ENCODE data around the gene CNTNAP5.

GRCh38 chr2:124159166-124159565, 134.1 kb downstream of the CNTNAP5 start:
- TF ChIP-seq CTCF (IDR thresholded peaks at IDR 0.05) = no peak
- no peak for TF ChIP-seq POLR2AphosphoS5 (IDR thresholded peaks at IDR 0.05; ENCODE audit: low read depth, low read length)
- TF ChIP-seq REST (IDR thresholded peaks at IDR 0.05; ENCODE audit: insufficient read depth in 1 of 2, low read depth in 2 of 2, low read length in 1 of 2) = no peak
- TF ChIP-seq SIN3A (IDR thresholded peaks at IDR 0.05; ENCODE audit: borderline replicate concordance, insufficient read depth, low read depth, low read length) = no peak
